OCI-LY1 (cell line): ENCODE results near the gene ASB16.

Experiments
- H2AFZ ChIP-seq: fragments of 200-600 bp; sonication (generic), shearing (Covaris generic); 2 replicates; pipeline ENCODE4 v1.6.0; 2014; ENCODE audit warnings: antibody characterized with exemption, mild to moderate bottlenecking, low read length
- H3F3A ChIP-seq: fragments of 200-600 bp; sonication (generic), shearing (Covaris generic); 2 replicates; pipeline ENCODE4 v1.6.0; 2014; ENCODE audit warnings: mild to moderate bottlenecking, antibody characterized with exemption, low read length, moderate library complexity; ENCODE audit not compliant: insufficient read depth
- H3K27ac ChIP-seq: fragments of 200-600 bp; sonication (generic); 2 replicates; pipeline ENCODE4 v1.5.1; 2014; ENCODE audit warnings: low read length, mixed run types, mild to moderate bottlenecking, low read depth; ENCODE audit not compliant: poor library complexity, severe bottlenecking
- H3K27me3 ChIP-seq: fragments of 200-600 bp; sonication (generic); 2 replicates; pipeline ENCODE4 v1.6.0; 2014; ENCODE audit warnings: antibody characterized with exemption, mild to moderate bottlenecking, low read length, moderate library complexity; ENCODE audit not compliant: insufficient read depth
- H3K36me3 ChIP-seq: fragments of 200-600 bp; sonication (generic); 2 replicates; pipeline ENCODE4 v1.6.1; 2014; ENCODE audit warnings: mild to moderate bottlenecking, antibody characterized with exemption, low read length, moderate library complexity, mixed read lengths; ENCODE audit not compliant: insufficient read depth
- H3K4me1 ChIP-seq: fragments of 200-600 bp; sonication (generic); 2 replicates; pipeline ENCODE4 v1.5.1; 2014; ENCODE audit warnings: mild to moderate bottlenecking, low read length, moderate library complexity; ENCODE audit not compliant: insufficient read depth, severe bottlenecking
- H3K4me2 ChIP-seq: fragments of 200-600 bp; sonication (generic), shearing (Covaris generic); 2 replicates; pipeline ENCODE4 v1.6.1; 2014; ENCODE audit warnings: low read length
- H3K4me3 ChIP-seq: fragments of 200-600 bp; sonication (generic); 2 replicates; pipeline ENCODE4 v1.5.1; 2014; ENCODE audit warnings: low read length, low read depth, mild to moderate bottlenecking, mixed read lengths; ENCODE audit not compliant: poor library complexity, severe bottlenecking
- H3K79me2 ChIP-seq: fragments of 200-600 bp; shearing (Covaris generic); 2 replicates; pipeline ENCODE4 v1.6.1; 2016; ENCODE audit warnings: mixed run types, low read length, mixed read lengths; ENCODE audit not compliant: insufficient read depth
- H3K9ac ChIP-seq: fragments of 200-600 bp; sonication (generic), shearing (Covaris generic); 2 replicates; pipeline ENCODE4 v1.6.1; 2014; ENCODE audit warnings: mild to moderate bottlenecking, low read length, mixed read lengths
- H3K9me2 ChIP-seq: fragments of 200-600 bp; sonication (generic), shearing (Covaris generic); 2 replicates; pipeline ENCODE4 v1.6.1; 2014; ENCODE audit warnings: low read depth, mild to moderate bottlenecking, low read length, mixed read lengths
- H3K9me3 ChIP-seq: fragments of 200-600 bp; shearing (Covaris generic); 2 replicates; pipeline ENCODE4 v1.6.1; 2014; ENCODE audit warnings: low read length, mixed read lengths
- H4K20me1 ChIP-seq: fragments of 200-600 bp; sonication (generic), shearing (Covaris generic); 2 replicates; pipeline ENCODE4 v1.6.0; 2016; ENCODE audit warnings: mild to moderate bottlenecking, low read length; ENCODE audit not compliant: insufficient read depth
- EZH2 ChIP-seq: fragments of 200-600 bp; sonication (generic), shearing (Covaris generic); IDR thresholded peaks from 2 replicates; pipeline ENCODE4 v1.8.0; 2017; ENCODE audit warnings: borderline replicate concordance, mixed run types, mild to moderate bottlenecking, antibody characterized with exemption, low read length, moderate library complexity, mixed read lengths
- TF ChIP-seq, protein P1 (sequence below): fragments of 200-600 bp; sonication (generic), shearing (Covaris generic); IDR thresholded peaks from 2 replicates; pipeline ENCODE4 v1.5.1; 2017; ENCODE audit warnings: mild to moderate bottlenecking, antibody characterized with exemption, low read length, moderate library complexity, mixed read lengths

ASB16 gene

DNA sequence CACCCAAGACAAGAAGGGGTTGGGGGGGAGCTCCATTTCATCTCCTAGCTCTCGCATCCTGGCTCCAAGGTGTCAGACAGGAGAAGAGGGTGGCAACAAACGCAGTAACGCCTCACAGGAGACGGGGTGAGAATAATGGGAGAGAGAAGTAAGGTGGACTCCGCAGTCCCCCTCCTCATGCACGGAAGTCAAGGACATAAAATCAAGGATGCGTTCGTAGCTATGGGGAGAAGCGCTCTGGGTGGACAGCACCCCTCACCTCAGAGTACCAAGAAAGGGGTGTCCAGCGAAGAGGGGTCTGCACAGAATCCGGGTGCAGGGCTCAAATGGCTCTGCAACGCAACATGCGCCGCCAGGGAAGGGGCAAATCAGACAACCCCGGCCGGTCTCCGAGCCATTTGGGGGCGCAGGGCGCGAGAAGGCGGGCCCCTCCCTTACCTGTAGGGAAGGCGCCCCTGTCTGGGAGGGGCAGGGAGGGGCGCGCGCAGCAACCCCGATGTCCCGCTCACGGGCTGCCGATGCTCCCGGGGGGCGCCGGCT lies 47.6 kb upstream of the ASB16 start:
- no peak overlapping the region for H3K27ac ChIP-seq
- no peaks in the 10 kb centered on the region for H3F3A ChIP-seq
- H3K4me2 ChIP-seq = peak overlapping the region; percentile 83
- peaks cover 16% of the 10 kb centered on the region for H3K4me1 ChIP-seq
- TF ChIP-seq, protein P1, sequence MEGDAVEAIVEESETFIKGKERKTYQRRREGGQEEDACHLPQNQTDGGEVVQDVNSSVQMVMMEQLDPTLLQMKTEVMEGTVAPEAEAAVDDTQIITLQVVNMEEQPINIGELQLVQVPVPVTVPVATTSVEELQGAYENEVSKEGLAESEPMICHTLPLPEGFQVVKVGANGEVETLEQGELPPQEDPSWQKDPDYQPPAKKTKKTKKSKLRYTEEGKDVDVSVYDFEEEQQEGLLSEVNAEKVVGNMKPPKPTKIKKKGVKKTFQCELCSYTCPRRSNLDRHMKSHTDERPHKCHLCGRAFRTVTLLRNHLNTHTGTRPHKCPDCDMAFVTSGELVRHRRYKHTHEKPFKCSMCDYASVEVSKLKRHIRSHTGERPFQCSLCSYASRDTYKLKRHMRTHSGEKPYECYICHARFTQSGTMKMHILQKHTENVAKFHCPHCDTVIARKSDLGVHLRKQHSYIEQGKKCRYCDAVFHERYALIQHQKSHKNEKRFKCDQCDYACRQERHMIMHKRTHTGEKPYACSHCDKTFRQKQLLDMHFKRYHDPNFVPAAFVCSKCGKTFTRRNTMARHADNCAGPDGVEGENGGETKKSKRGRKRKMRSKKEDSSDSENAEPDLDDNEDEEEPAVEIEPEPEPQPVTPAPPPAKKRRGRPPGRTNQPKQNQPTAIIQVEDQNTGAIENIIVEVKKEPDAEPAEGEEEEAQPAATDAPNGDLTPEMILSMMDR = no peak
- TF ChIP-seq EZH2 = no peak
- no peaks in the 10 kb centered on the region for H4K20me1 ChIP-seq
- H3K9me3 ChIP-seq = no peaks in the 10 kb centered on the region
- no peak overlapping the region for H2AFZ ChIP-seq
- peak overlapping the region; percentile 68 for H3K4me3 ChIP-seq
- no peaks in the 10 kb centered on the region for H3K79me2 ChIP-seq
- H3K9ac ChIP-seq = peak overlapping the region; percentile 53
- no peaks in the 10 kb centered on the region for H3K9me2 ChIP-seq
- no peaks in the 10 kb centered on the region for H3K36me3 ChIP-seq
- H3K27me3 ChIP-seq = no peaks in the 10 kb centered on the region

GRCh38 chr17:44123356-44124117 lies 47.0 kb upstream of the ASB16 start, which contains the start of gene HDAC5:
Gene HDAC5, minus strand, starts transcription at chr17:44123641. Its CDS starts 6,126 bp downstream, at chr17:44117515.
- peak within 1 kb of the TSS; percentile 83 for H3K4me2 ChIP-seq
- no peaks in the 10 kb centered on the region for H4K20me1 ChIP-seq
- no peaks in the 10 kb centered on the region for H3K9me2 ChIP-seq
- H3K4me1 ChIP-seq = peaks cover 16% of the 10 kb centered on the region
- H3F3A ChIP-seq = no peaks in the 10 kb centered on the region
- H3K27me3 ChIP-seq = no peaks in the 10 kb centered on the region
- no peak for TF ChIP-seq EZH2
- TF ChIP-seq, protein P1 = peak; percentile 82
- no peak within 1 kb of the TSS for H2AFZ ChIP-seq
- H3K27ac ChIP-seq = no peak within 1 kb of the TSS
- H3K36me3 ChIP-seq = no peaks in the 10 kb centered on the region
- H3K4me3 ChIP-seq = peak within 1 kb of the TSS; percentile 68
- H3K9ac ChIP-seq = peak within 1 kb of the TSS; percentile 74
- H3K79me2 ChIP-seq = no peaks in the 10 kb centered on the region
- no peaks in the 10 kb centered on the region for H3K9me3 ChIP-seq

- Histone ChIP-seq H3K27me3 (no peaks in the 10 kb centered on the region), H3K36me3 (no peaks in the 10 kb centered on the region), H3K4me1 (peaks cover 16% of the 10 kb centered on the region), H3F3A (no peaks in the 10 kb centered on the region), H3K9me2 (no peaks in the 10 kb centered on the region), H3K4me3 (peak overlapping the region; percentile 68), H3K27ac (no peak overlapping the region), H3K9ac (peak overlapping the region; percentile 74), H4K20me1 (no peaks in the 10 kb centered on the region), H2AFZ (no peak overlapping the region), H3K4me2 (peak overlapping the region; percentile 63), H3K79me2 (no peaks in the 10 kb centered on the region), H3K9me3 (no peaks in the 10 kb centered on the region)
- no peak for TF ChIP-seq EZH2
- TF ChIP-seq, protein P1 = no peak
Observed at GRCh38 chr17:44124118-44124438, 46.4 kb upstream of the ASB16 start.
